HCT116 (cell line): ENCODE results near the gene DOCK10. TPM values are rescaled to one million over a fixed set of nuclear protein-coding genes. Genes with fewer than 3 reads are reported as not detected.

ENCODE experiments used
- ATAC-seq: fragments of 200-7000 bp; cut with Tn5 transposase; 2 replicates; pipeline ENCODE4 v1.9.1; 2020; ENCODE audit warnings: mild to moderate bottlenecking, moderate library complexity
- BruUV-seq: library from RNA; stranded (reverse); fragments of 400-500 nt; replicated peaks from 2 replicates; lab custom pipeline; 2021; lab: Mats Ljungman, UMichigan
- CTCF ChIA-PET: fragments of 300-600 bp; sonication (Branson Sonifier 250); formaldehyde crosslinking; loops from one replicate; lab custom pipeline; 2021; ENCODE audit warnings: antibody characterized with exemption; lab: Charles Lee
- POLR2A ChIA-PET: fragments of 300-600, 350-600 bp; sonication (Branson Sonifier 250); formaldehyde crosslinking; loops from one replicate; lab custom pipeline; 2021; ENCODE audit warnings: antibody characterized with exemption; lab: Charles Lee
- RAD21 ChIA-PET, 2 experiments: fragments of 300-600 bp; sonication (Branson Sonifier 250); formaldehyde crosslinking; loops; one replicate each; lab custom pipeline; 2023; ENCODE audit warnings: low total read pairs in 2 of 2; ENCODE audit not compliant: uncharacterized antibody in 2 of 2, unreplicated experiment in 2 of 2, low non-redundant PET in 1 of 2; lab: Charles Lee
- DNase-seq: peaks from one replicate; pipeline ENCODE4 v3.0.0-alpha.2; 2010; ENCODE audit warnings: low read depth, low spot score
- H2AFZ ChIP-seq: fragments of 200-600 bp; shearing (Covaris generic), sonication (generic); 2 replicates; pipeline ENCODE4 v1.6.1; 2017; ENCODE audit warnings: low read depth, mixed run types, mixed read lengths, antibody characterized with exemption, low read length; ENCODE audit not compliant: poor library complexity, severe bottlenecking
- H3K27ac ChIP-seq: 2 replicates; pipeline ENCODE4 v1.5.1; 2012; ENCODE audit warnings: low read depth, low read length
- H3K27me3 ChIP-seq: fragments of 200-600 bp; sonication (generic); 2 replicates; pipeline ENCODE4 v1.6.1; 2016; ENCODE audit warnings: mixed run types, low read length, mixed read lengths; ENCODE audit not compliant: insufficient read depth
- H3K36me3 ChIP-seq, 2 experiments: fragments of 200-500 bp in 1 of 2; fragments of 200-600 bp in 1 of 2; sonication (Bioruptor generic) in 1 of 2; sonication (generic) in 1 of 2; 2 replicates each; pipeline versions ENCODE4 v1.5.1 to v1.6.1; 2014 to 2016; ENCODE audit warnings: low read length in 2 of 2, inconsistent platforms in 1 of 2, mixed read lengths in 1 of 2, mixed run types in 1 of 2; ENCODE audit not compliant: insufficient read depth in 2 of 2, control insufficient read depth in 1 of 2
- H3K4me1 ChIP-seq, 2 experiments: fragments of 200-600 bp in 1 of 2; sonication (generic) in 1 of 2; 2 replicates each; pipeline versions ENCODE4 v1.5.1 to v1.6.1; 2012 to 2017; ENCODE audit warnings: low read length in 2 of 2, inconsistent platforms in 1 of 2, mild to moderate bottlenecking in 1 of 2, mixed read lengths in 1 of 2, mixed run types in 1 of 2, moderate library complexity in 1 of 2; ENCODE audit not compliant: insufficient read depth in 2 of 2, control insufficient read depth in 1 of 2
- H3K4me2 ChIP-seq: fragments of 200-600 bp; sonication (generic); 2 replicates; pipeline ENCODE4 v1.6.1; 2017; ENCODE audit warnings: mixed run types, low read length, mixed read lengths
- H3K4me3 ChIP-seq, 2 experiments: fragments of 200-600 bp in 1 of 2; sonication (generic) in 1 of 2; replicated peaks in 1 of 2; 2 replicates each; pipeline ENCODE4 v1.5.1; 2011 to 2016; ENCODE audit warnings: low read length in 2 of 2, control low read depth in 1 of 2, low read depth in 1 of 2, mild to moderate bottlenecking in 1 of 2, mixed read lengths in 1 of 2, mixed run types in 1 of 2
- H3K79me2 ChIP-seq: fragments of 200-600 bp; sonication (generic); 2 replicates; pipeline ENCODE4 v1.6.1; 2017; ENCODE audit warnings: mild to moderate bottlenecking, mixed run types, low read length, moderate library complexity, mixed read lengths; ENCODE audit not compliant: insufficient read depth
- H3K9ac ChIP-seq: fragments of 200-600 bp; sonication (generic); 2 replicates; pipeline ENCODE4 v1.6.1; 2016; ENCODE audit warnings: low read length, mixed read lengths
- H3K9me2 ChIP-seq: fragments of 200-600 bp; sonication (generic), shearing (Covaris generic); 2 replicates; pipeline ENCODE4 v1.6.1; 2017; ENCODE audit warnings: mixed run types, mild to moderate bottlenecking, moderate library complexity; ENCODE audit not compliant: insufficient read depth
- H3K9me3 ChIP-seq, 2 experiments: fragments of 200-500 bp in 1 of 2; fragments of 200-600 bp in 1 of 2; sonication (Bioruptor generic) in 1 of 2; sonication (generic) in 1 of 2; 2 replicates each; pipeline ENCODE4 v1.6.1; 2014 to 2017; ENCODE audit warnings: low read length in 2 of 2, mixed read lengths in 2 of 2, inconsistent platforms in 1 of 2, low read depth in 1 of 2, mild to moderate bottlenecking in 1 of 2, mixed run types in 1 of 2, moderate library complexity in 1 of 2; ENCODE audit not compliant: control insufficient read depth in 1 of 2, insufficient read depth in 1 of 2
- H4K20me1 ChIP-seq: fragments of 200-600 bp; sonication (generic), shearing (Covaris generic); 2 replicates; pipeline ENCODE4 v1.6.1; 2017; ENCODE audit warnings: mixed run types, mild to moderate bottlenecking, moderate library complexity; ENCODE audit not compliant: insufficient read depth
- CBX3 ChIP-seq: IDR thresholded peaks from 2 replicates; pipeline ENCODE4 v1.6.1; 2012; ENCODE audit warnings: low read depth
- CEBPB ChIP-seq: IDR thresholded peaks from 2 replicates; pipeline ENCODE4 v1.6.1; 2012; ENCODE audit warnings: low read depth
- EGR1 ChIP-seq: IDR thresholded peaks from 2 replicates; pipeline ENCODE4 v1.6.1; 2012; ENCODE audit warnings: low read depth
- ELF1 ChIP-seq: IDR thresholded peaks from 2 replicates; pipeline ENCODE4 v1.6.1; 2012; ENCODE audit warnings: low read depth, borderline replicate concordance
- EZH2 ChIP-seq: fragments of 200-600 bp; sonication (generic); IDR thresholded peaks from 2 replicates; pipeline ENCODE4 v1.6.1; 2017; ENCODE audit warnings: antibody characterized with exemption, mixed run types
- EZH2phosphoT487 ChIP-seq: fragments of 200-600 bp; IDR thresholded peaks from 2 replicates; pipeline ENCODE4 v1.6.1; 2018; ENCODE audit warnings: antibody characterized with exemption, borderline replicate concordance
- FOSL1 ChIP-seq: IDR thresholded peaks from 2 replicates; pipeline ENCODE4 v1.6.1; 2012; ENCODE audit warnings: low read depth
- POLR2A ChIP-seq: IDR thresholded peaks from 2 replicates; pipeline ENCODE4 v1.7.0; 2011; ENCODE audit warnings: borderline replicate concordance; ENCODE audit not compliant: insufficient read depth, insufficient read length; ENCODE audit errors: extremely low read depth
- SP1 ChIP-seq: IDR thresholded peaks from 2 replicates; pipeline ENCODE4 v1.6.1; 2012; ENCODE audit warnings: low read depth
- SRF ChIP-seq: IDR thresholded peaks from 2 replicates; pipeline ENCODE4 v1.6.1; 2012; ENCODE audit warnings: low read depth
- TCF7L2 ChIP-seq: IDR thresholded peaks from 2 replicates; pipeline ENCODE4 v1.7.0; 2011; ENCODE audit warnings: borderline replicate concordance, inconsistent platforms; ENCODE audit not compliant: insufficient read depth, insufficient read length; ENCODE audit errors: extremely low read depth
- ZBTB33 ChIP-seq: IDR thresholded peaks from 2 replicates; pipeline ENCODE4 v1.6.1; 2011; ENCODE audit warnings: mild to moderate bottlenecking, low read length, moderate library complexity; ENCODE audit not compliant: insufficient replicate concordance; ENCODE audit errors: extremely low read depth
- ZFX ChIP-seq: fragments of 450-650 bp; IDR thresholded peaks from 2 replicates; pipeline ENCODE4 v1.6.1; 2017
- ZNF274 ChIP-seq: fragments of 200-500 bp; sonication (Bioruptor generic); IDR thresholded peaks from 2 replicates; pipeline ENCODE4 v1.6.1; 2014; ENCODE audit warnings: mild to moderate bottlenecking, low read depth, low read length, inconsistent platforms
- intact Hi-C: fragments of 100-400 bp; cut with micrococcal nuclease; formaldehyde crosslinking; loops from 2 replicates; pipeline ENCODE4 v1.10.0; 2022
- total RNA-seq: library from RNA; stranded (reverse); gene quantifications from one replicate; pipeline ENCODE4 v1.2.1, GENCODE V29; 2021; ENCODE audit not compliant: unreplicated experiment

DOCK10 gene
- total RNA-seq, 1 experiment from 2014 or later, result 0.54 TPM

DNA sequence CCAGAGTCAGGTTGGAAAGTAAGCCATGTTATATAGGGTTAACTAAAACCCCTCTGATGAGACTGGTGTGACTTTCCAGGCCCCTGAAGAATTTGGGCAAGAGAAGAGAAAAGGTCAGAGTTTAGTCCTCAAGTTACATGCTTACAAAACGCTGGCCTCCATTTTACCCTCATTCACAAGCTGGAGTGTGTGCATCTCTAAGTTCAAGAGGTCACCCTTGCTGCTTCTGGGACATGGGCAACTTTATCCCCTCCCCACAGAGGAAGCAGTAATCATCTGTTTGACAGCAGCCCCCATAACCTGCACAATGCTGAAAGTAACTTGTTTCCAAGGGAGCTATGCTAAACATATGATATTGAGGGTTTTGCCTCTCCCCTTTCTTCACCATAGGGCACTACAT is 240.9 kb downstream of the DOCK10 start:
- Histone ChIP-seq H3K27me3 (no peaks in the 10 kb centered on the region), H3K27ac (no peak overlapping the region), H2AFZ (no peak overlapping the region), H3K36me3 (no peaks in the 10 kb centered on the region), H3K4me2 (no peak overlapping the region), H4K20me1 (no peaks in the 10 kb centered on the region), H3K9ac (no peak overlapping the region), H3K4me1 (0 out of 4 replicates have a peak, but pooled peaks cover 0 to 5% of the 10 kb centered on the region in 2 experiments), H3K4me3 (no peak overlapping the region), H3K9me2 (no peaks in the 10 kb centered on the region), H3K9me3 (no peaks in the 10 kb centered on the region), H3K79me2 (no peaks in the 10 kb centered on the region)
- RAD21 ChIA-PET, result no interaction called here
- no peak for TF ChIP-seq CBX3
- TF ChIP-seq POLR2A, result no peak
- no peak for TF ChIP-seq FOSL1
- TF ChIP-seq ZBTB33, result no peak
- TF ChIP-seq EZH2phosphoT487, result no peak
- no peak for TF ChIP-seq EZH2
- TF ChIP-seq CEBPB, result no peak
- no peak for TF ChIP-seq EGR1
- TF ChIP-seq SRF, result no peak
- no peak for TF ChIP-seq ELF1
- TF ChIP-seq SP1, result no peak
- TF ChIP-seq TCF7L2, result no peak
- no peak for TF ChIP-seq ZFX
- no peak for TF ChIP-seq ZNF274
- POLR2A ChIA-PET, result no interaction called here
- CTCF ChIA-PET, result no interaction called here
- DNase-seq, result no peak
- no peak for ATAC-seq
- intact Hi-C loops, result no loop called here
- no TSS peak for BruUV-seq
